ENCODE results near the gene IFNAR2.

DNA sequence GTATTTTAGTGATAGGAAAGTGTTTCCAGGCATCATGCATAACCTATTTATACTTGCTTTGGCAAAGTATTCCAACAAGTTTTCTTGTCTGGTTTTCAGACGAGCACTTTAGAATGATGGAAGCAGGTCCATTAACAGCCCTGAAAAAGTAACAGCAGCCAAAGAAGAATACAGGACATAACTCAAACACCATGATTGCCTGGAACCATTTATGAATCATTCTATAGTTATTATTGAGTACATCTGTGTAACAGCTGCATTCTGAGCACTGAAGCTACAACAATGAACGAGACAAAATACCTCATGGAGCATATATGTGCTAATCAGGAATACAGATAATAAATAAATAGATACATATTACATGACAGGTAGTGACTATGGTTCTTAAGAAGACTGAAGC is 49.0 kb downstream of the IFNAR2 start:
- TF ChIP-seq CTCF (IDR thresholded peaks at IDR 0.05; ENCODE audit: poor library complexity, severe bottlenecking) (no peak), EP300 (conservative IDR thresholded peaks at IDR 0.05; ENCODE audit: poor library complexity, severe bottlenecking) (no peak), TAF1 (IDR thresholded peaks at IDR 0.05; ENCODE audit: low read depth) (no peak), MXI1 (conservative IDR thresholded peaks at IDR 0.05; ENCODE audit: poor library complexity, severe bottlenecking) (no peak), POLR2AphosphoS5 (IDR thresholded peaks at IDR 0.05) (no peak), SMC3 (conservative IDR thresholded peaks at IDR 0.05; ENCODE audit: poor library complexity) (no peak), EZH2 (IDR thresholded peaks at IDR 0.05; ENCODE audit: borderline replicate concordance, insufficient read depth, low read length, poor library complexity, severe bottlenecking) (no peak)

Data from neural cell (in vitro differentiated cells).